Coronary artery (tissue), 2 donors: ENCODE data around the gene LAMB2.

Experiments used
- DNase-seq: peaks from one replicate; pipeline ENCODE4 v3.0.0-alpha.2; 2017; ENCODE audit warnings: low spot score
- H3K27ac ChIP-seq, 2 donors: fragments of 200-600 bp; sonication (generic); one replicate each; pipeline ENCODE4 v1.5.1; 2016 to 2019
- H3K4me3 ChIP-seq: fragments of 200-600 bp; sonication (generic); 2 replicates; pipeline ENCODE4 v1.5.1; 2016; ENCODE audit warnings: mild to moderate bottlenecking, moderate library complexity
- TF ChIP-seq, protein P1 (sequence below): fragments of 200-600 bp; sonication (generic); IDR thresholded peaks from one replicate; pipeline ENCODE4 v1.5.1; 2019; ENCODE audit warnings: antibody characterized with exemption

Gene LAMB2

DNA sequence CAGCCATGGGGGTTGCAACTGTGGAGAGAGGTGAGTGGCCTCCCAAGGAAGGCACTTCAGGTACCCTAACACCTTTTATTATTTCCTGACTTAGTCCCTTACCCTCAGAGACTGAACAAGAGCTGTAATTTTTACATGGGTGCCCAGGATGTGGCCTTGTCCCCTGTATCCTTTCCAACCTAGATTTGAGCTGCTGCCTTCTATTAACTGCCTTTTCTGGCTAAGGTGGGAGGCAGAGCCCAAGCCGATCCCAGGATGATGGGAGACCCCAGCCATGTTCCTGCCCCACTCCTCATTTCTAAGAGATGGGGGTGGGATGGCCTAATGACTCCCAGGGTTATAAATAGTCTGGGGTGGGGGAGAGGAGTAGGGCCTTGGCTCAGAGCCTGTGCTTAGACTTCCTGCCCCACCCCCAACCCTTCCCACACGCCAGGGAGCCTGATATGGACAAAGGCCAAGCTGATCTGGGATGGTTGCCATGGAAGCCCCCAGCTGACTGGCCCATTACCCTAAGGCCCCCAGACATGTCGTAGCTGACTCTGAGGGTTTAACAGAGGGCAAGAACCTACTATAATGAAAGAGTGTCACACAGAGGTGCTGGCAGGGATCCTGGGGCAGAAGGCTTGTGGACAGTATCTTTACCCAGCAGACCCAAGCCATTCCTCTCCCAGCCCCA, 40.4 kb upstream of the LAMB2 start:
- Histone ChIP-seq H3K27ac (peak overlapping the region; percentile 92 to 93), H3K4me3 (peak overlapping the region; percentile 86)
- TF ChIP-seq, protein P1, sequence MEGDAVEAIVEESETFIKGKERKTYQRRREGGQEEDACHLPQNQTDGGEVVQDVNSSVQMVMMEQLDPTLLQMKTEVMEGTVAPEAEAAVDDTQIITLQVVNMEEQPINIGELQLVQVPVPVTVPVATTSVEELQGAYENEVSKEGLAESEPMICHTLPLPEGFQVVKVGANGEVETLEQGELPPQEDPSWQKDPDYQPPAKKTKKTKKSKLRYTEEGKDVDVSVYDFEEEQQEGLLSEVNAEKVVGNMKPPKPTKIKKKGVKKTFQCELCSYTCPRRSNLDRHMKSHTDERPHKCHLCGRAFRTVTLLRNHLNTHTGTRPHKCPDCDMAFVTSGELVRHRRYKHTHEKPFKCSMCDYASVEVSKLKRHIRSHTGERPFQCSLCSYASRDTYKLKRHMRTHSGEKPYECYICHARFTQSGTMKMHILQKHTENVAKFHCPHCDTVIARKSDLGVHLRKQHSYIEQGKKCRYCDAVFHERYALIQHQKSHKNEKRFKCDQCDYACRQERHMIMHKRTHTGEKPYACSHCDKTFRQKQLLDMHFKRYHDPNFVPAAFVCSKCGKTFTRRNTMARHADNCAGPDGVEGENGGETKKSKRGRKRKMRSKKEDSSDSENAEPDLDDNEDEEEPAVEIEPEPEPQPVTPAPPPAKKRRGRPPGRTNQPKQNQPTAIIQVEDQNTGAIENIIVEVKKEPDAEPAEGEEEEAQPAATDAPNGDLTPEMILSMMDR, result no peak

DNA sequence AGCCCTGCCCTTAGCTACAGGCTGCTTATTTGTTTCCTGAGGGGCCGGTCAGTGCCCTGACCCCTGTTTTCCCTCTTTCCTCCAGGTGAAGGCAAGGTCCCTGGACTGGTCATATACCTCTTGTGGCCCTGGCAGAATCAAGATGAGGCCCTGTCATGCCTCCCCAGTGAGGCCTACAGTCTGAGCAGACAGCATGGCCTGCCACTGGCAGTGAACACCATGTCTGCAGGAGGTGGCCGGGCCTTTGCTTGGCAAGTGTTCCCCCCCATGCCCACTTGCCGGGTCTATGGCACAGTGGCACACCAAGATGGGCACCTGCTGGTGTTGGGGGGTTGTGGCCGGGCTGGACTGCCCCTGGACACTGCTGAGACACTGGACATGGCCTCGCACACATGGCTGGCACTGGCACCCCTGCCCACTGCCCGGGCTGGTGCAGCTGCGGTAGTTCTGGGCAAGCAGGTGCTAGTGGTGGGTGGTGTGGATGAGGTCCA, 39.7 kb upstream of the LAMB2 start:
- no peak for DNase-seq
- H3K4me3 ChIP-seq, result peak overlapping the region; percentile 86
- TF ChIP-seq, protein P1, result no peak
- peak overlapping the region; percentile 92 to 93 for H3K27ac ChIP-seq

More for the DNA sequence above, 40.4 kb upstream of the LAMB2 start:
- DNase-seq, result no peak

DNA sequence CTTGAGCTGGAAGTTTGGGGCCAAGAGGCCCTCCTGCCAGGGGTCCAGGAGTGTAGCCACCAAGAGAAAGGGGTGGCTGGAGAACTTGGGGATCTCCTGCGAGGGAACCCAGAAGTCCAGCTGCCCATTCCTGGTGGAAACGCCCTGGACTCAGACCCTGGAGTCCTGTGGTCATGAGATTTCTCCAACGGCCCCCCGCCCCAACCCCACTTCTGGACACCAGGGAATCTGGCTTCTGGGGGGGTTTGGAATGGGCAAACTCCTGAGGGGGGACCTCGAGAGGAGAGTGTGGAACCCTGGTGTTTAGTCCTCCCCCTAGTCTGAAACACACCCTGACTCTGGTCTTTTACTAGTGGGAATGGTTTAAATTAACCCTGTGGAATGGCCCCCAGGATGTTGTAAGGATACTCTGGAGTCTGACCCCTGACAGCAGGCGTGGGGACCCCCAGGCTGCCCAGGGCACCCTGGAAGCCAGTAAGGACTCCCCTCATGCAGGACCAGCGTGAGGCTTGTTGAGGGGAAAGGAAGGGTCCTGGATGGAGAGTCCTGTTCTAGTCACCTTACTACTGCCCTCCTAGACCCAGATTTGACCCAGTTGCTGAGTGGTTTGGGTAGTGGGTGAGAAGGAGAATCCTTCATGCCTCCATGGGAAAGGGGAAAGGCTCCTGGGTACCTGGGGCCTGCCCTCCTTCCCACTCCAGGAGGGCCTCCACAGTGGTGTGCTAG, 39.1 kb upstream of the LAMB2 start:
- DNase-seq, result no peak
- Histone ChIP-seq H3K27ac (peak overlapping the region; percentile 92 to 93), H3K4me3 (peak overlapping the region; percentile 86)
- TF ChIP-seq, protein P1, result no peak

DNA sequence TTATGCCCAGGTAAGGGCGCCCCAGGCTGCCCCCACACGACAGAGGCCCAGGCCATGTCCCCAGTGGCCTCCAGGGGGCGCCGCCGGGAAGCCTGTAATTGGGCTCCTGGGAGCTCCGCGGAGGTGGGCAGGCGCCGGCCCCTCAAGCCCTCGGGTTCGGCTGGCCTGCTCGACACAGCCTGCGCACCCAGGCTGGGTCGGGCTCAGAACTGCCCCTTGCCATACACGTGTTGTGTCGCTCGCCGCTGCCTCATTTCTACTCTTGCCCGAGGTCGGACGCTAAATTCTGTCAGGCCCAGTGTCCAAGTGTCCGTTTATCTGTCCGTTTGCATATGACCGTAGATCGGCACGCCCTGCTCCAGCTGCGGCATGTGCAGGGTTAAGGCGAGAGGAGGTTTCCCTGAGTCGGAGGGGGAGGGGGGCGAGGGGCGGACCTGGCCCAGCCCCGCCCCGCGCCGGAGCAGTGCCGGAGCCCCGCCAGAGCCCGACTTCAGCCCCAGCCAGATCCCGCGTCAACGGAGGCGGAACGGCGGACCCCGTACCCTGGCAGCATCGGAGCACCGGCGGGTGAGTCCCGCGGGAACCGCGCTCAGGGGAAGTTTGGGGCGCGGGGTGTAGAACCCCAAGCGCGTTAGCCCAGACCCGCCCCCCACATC, 38.4 kb upstream of the LAMB2 start, which contains the start of gene KLHDC8B:
TSS of gene KLHDC8B (plus strand) at position 480 of the 656 bp plus-strand sequence. CDS start 1,172 bp downstream, outside the sequence.
- TF ChIP-seq, protein P1, result peak; percentile 96
- H3K27ac ChIP-seq, result peak within 1 kb of the TSS; percentile 92 to 93
- peak within 1 kb of the TSS; percentile 86 for H3K4me3 ChIP-seq
- DNase-seq, result peak; percentile 89

DNA sequence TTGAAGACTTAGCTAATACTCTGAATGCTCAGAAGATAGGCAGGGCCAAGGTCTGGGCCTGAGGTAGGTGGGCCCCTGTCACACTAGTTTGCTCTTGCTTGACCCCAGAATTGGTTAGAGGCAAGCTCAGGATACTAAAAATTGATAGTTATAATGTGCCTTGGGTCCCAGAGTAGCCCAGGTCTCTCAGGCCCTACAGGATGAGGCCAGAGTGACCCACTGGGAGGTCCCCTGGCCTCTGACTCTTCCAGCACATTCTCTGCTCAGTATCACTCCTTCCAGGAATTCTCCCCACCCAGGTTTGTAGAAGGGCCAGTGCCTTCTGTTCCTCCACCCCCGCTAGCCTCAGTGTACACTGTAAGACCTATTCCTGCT, 37.9 kb upstream of the LAMB2 start:
- DNase-seq, result no peak
- H3K4me3 ChIP-seq, result peak overlapping the region; percentile 86
- TF ChIP-seq, protein P1, result no peak
- peak overlapping the region; percentile 92 to 93 for H3K27ac ChIP-seq

DNA sequence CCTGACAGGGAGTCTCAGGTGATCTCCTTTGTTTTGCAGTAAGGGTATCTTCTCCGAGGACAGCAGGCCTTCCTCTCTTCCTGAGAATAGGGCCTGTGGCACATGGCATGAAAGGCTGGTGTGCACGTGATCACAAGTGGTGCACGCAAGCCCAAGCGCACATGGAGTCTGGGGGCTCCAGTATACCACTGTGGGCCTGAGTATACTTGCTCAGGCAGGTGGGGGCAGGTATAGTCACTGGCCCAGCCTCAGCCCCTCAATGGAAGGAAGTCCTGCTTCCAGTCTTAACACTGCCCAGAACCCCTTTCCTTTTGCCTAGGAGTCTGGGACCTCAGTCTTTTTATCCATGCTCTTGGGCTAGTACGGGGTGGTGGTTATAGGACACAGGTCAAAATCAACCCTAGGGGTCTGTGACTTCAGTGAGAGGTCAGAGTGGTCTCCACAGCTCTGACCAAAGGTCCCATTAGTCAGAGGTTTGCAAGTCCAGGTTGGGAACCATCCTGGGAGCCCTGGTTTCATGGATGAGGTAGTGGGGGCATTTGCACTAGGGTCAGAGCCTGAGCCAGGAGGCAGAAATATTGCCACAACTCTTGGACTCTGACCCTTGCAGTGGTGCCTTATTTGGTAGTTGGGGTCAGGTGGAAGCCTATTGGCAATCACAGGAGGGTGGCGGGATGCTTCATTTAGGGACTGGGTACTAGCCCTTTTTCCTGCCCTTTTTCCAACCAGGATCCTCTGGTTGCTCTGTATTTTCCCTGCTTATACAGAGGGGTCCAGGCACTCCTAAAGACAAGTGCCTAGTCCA, 34.1 kb upstream of the LAMB2 start:
- Histone ChIP-seq H3K4me3 (peak overlapping the region; percentile 97), H3K27ac (peak overlapping the region; percentile 93 to 97)
- no peak for DNase-seq
- TF ChIP-seq, protein P1, result no peak
